C4-2B (cell line): ENCODE measurements around the gene ADGRG4.

ENCODE experiments used
- ZFX ChIP-seq: fragments of 450-650 bp; IDR thresholded peaks from 2 replicates; pipeline ENCODE4 v1.6.1; 2017
- TF ChIP-seq, protein P1 (sequence below): fragments of 450-650 bp; conservative IDR thresholded peaks from 2 replicates; pipeline ENCODE4 v1.5.1; 2017; ENCODE audit warnings: mild to moderate bottlenecking

DNA sequence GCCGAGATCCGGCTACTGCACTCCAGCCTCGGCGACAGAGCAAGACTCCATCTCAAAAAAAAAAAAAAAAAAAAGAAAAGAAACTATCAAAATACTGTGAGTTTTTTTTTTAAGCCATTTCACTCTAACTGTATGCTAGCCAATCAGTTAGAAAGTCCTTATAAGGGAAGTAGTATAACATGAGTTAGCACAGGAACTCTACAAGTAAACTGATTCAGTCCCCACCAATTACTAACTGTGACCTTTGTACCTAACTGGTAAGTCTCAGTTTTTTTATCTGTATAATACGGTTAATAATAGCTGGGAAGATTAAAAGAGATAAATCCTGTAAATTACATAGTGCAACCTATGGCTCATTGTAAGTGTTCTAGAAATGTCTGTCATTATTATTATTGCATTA lies 151.9 kb downstream of the ADGRG4 start:
- TF ChIP-seq, protein P1, sequence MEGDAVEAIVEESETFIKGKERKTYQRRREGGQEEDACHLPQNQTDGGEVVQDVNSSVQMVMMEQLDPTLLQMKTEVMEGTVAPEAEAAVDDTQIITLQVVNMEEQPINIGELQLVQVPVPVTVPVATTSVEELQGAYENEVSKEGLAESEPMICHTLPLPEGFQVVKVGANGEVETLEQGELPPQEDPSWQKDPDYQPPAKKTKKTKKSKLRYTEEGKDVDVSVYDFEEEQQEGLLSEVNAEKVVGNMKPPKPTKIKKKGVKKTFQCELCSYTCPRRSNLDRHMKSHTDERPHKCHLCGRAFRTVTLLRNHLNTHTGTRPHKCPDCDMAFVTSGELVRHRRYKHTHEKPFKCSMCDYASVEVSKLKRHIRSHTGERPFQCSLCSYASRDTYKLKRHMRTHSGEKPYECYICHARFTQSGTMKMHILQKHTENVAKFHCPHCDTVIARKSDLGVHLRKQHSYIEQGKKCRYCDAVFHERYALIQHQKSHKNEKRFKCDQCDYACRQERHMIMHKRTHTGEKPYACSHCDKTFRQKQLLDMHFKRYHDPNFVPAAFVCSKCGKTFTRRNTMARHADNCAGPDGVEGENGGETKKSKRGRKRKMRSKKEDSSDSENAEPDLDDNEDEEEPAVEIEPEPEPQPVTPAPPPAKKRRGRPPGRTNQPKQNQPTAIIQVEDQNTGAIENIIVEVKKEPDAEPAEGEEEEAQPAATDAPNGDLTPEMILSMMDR, result no peak
- no peak for TF ChIP-seq ZFX
